OCI-LY1 (cell line): ENCODE results near the gene UBE2K.
"Not testable (repeated sequence)": the region's sequence is repeated elsewhere in the genome, so short reads cannot be mapped to it uniquely, and the experiment has no call there.

ENCODE experiments used
- EZH2 ChIP-seq: fragments of 200-600 bp; sonication (generic), shearing (Covaris generic); IDR thresholded peaks from 2 replicates; pipeline ENCODE4 v1.8.0; 2017; ENCODE audit warnings: borderline replicate concordance, mixed run types, mild to moderate bottlenecking, antibody characterized with exemption, low read length, moderate library complexity, mixed read lengths
- TF ChIP-seq, protein P1 (sequence below): fragments of 200-600 bp; sonication (generic), shearing (Covaris generic); IDR thresholded peaks from 2 replicates; pipeline ENCODE4 v1.5.1; 2017; ENCODE audit warnings: mild to moderate bottlenecking, antibody characterized with exemption, low read length, moderate library complexity, mixed read lengths

DNA sequence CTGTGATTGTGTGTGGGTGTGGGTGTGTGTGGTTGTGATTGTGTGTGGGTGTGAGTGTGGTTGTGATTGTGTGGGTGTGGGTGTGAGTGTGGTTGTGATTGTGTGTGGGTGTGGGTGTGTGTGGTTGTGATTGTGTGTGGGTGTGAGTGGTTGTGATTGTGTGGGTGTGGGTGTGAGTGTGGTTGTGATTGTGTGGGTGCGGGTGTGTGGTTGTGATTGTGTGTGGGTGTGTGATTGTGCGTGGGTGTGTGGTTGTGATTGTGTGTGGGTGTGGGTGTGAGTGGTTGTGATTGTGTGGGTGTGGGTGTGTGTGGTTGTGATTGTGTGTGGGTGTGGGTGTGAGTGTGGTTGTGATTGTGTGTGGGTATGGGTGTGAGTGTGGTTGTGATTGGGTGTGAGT, 115.8 kb downstream of the UBE2K start:
- TF ChIP-seq, protein P1, sequence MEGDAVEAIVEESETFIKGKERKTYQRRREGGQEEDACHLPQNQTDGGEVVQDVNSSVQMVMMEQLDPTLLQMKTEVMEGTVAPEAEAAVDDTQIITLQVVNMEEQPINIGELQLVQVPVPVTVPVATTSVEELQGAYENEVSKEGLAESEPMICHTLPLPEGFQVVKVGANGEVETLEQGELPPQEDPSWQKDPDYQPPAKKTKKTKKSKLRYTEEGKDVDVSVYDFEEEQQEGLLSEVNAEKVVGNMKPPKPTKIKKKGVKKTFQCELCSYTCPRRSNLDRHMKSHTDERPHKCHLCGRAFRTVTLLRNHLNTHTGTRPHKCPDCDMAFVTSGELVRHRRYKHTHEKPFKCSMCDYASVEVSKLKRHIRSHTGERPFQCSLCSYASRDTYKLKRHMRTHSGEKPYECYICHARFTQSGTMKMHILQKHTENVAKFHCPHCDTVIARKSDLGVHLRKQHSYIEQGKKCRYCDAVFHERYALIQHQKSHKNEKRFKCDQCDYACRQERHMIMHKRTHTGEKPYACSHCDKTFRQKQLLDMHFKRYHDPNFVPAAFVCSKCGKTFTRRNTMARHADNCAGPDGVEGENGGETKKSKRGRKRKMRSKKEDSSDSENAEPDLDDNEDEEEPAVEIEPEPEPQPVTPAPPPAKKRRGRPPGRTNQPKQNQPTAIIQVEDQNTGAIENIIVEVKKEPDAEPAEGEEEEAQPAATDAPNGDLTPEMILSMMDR: not testable (repeated sequence)
- TF ChIP-seq EZH2: not testable (repeated sequence)
